HL-60 (cell line): ENCODE results near the gene AGBL3.
"Not testable (repeated sequence)": the region's sequence is repeated elsewhere in the genome, so short reads cannot be mapped to it uniquely, and the experiment has no call there.

Experiments used
- CTCF ChIP-seq: IDR thresholded peaks from one replicate; pipeline ENCODE4 v1.5.1; 2011; ENCODE audit warnings: low read length, control low read depth, inconsistent platforms; ENCODE audit not compliant: insufficient read depth
- POLR2AphosphoS5 ChIP-seq: IDR thresholded peaks from 2 replicates; pipeline ENCODE4 v1.6.1; 2012; ENCODE audit warnings: low read depth
- TF ChIP-seq, protein P1 (sequence below): IDR thresholded peaks from 2 replicates; pipeline ENCODE4 v1.6.1; 2012; ENCODE audit warnings: low read depth; ENCODE audit not compliant: insufficient replicate concordance

GRCh38 chr7:134981645-134982044, 4.7 kb upstream of the AGBL3 start:
- TF ChIP-seq, protein P1, sequence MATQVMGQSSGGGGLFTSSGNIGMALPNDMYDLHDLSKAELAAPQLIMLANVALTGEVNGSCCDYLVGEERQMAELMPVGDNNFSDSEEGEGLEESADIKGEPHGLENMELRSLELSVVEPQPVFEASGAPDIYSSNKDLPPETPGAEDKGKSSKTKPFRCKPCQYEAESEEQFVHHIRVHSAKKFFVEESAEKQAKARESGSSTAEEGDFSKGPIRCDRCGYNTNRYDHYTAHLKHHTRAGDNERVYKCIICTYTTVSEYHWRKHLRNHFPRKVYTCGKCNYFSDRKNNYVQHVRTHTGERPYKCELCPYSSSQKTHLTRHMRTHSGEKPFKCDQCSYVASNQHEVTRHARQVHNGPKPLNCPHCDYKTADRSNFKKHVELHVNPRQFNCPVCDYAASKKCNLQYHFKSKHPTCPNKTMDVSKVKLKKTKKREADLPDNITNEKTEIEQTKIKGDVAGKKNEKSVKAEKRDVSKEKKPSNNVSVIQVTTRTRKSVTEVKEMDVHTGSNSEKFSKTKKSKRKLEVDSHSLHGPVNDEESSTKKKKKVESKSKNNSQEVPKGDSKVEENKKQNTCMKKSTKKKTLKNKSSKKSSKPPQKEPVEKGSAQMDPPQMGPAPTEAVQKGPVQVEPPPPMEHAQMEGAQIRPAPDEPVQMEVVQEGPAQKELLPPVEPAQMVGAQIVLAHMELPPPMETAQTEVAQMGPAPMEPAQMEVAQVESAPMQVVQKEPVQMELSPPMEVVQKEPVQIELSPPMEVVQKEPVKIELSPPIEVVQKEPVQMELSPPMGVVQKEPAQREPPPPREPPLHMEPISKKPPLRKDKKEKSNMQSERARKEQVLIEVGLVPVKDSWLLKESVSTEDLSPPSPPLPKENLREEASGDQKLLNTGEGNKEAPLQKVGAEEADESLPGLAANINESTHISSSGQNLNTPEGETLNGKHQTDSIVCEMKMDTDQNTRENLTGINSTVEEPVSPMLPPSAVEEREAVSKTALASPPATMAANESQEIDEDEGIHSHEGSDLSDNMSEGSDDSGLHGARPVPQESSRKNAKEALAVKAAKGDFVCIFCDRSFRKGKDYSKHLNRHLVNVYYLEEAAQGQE, result not testable (repeated sequence)
- not testable (repeated sequence) for TF ChIP-seq CTCF, POLR2AphosphoS5
